Measurements from ENCODE around the gene CCR8. TPM values are rescaled to one million over a fixed set of nuclear protein-coding genes. Genes with fewer than 3 reads are reported as not detected.

CCR8 gene
- total RNA-seq, 2 experiments from 2014 or later, result 0.75 to 0.77 TPM

DNA sequence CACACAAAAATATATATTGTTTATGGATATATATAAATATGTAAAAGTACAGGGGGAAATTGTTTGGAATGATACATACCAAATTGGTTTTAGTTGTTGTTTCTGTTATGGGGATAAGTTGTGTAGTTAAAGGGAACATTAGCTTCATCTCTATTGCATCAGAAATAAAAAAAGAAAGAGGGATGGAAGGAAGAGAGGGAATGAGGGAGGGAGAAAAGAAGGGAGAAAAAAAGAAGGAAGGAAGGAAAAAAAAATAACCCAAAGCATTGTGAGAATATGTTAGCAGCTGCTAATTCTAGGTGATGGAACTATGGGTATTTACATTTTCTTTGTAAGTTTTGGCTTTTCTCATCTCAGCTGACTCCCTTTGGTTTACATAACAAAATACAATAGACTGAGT, 1.3 kb downstream of the CCR8 start:
- DNase-seq (no peak), ATAC-seq (no peak)
- CTCF ChIA-PET, result interaction anchor here (0.6 to 1.2 kb wide), 4 partner anchors 20 to 504 kb away, joined by 3 to 5 read pairs (median 4); no protein-coding TSS in a partner anchor
- H3K27me3 Mint-ChIP-seq, result peaks cover 3% of the 10 kb centered on the region
- H3K36me3 Mint-ChIP-seq (ENCODE audit: low read depth), result no peaks in the 10 kb centered on the region
- POLR2A ChIA-PET, result no interaction called here
- intact Hi-C loops (cut with DNase I, micrococcal nuclease), result no loop called here
- H3K4me1 Mint-ChIP-seq, result peaks cover 32% of the 10 kb centered on the region
- H3K9me3 Mint-ChIP-seq (ENCODE audit: low read depth), result no peaks in the 10 kb centered on the region
- no peak overlapping the region for H3K4me3 Mint-ChIP-seq
- H3K27ac Mint-ChIP-seq, result no peak overlapping the region

DNA sequence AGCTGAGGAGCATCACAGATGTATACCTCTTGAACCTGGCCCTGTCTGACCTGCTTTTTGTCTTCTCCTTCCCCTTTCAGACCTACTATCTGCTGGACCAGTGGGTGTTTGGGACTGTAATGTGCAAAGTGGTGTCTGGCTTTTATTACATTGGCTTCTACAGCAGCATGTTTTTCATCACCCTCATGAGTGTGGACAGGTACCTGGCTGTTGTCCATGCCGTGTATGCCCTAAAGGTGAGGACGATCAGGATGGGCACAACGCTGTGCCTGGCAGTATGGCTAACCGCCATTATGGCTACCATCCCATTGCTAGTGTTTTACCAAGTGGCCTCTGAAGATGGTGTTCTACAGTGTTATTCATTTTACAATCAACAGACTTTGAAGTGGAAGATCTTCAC, 3.0 kb downstream of the CCR8 start:
- no peak for DNase-seq
- no peak for ATAC-seq
- intact Hi-C loops (cut with DNase I, micrococcal nuclease), result no loop called here
- H3K9me3 Mint-ChIP-seq (ENCODE audit: low read depth), result no peaks in the 10 kb centered on the region
- peaks cover 19% of the 10 kb centered on the region for H3K4me1 Mint-ChIP-seq
- CTCF ChIA-PET, result no interaction called here
- H3K36me3 Mint-ChIP-seq (ENCODE audit: low read depth), result no peaks in the 10 kb centered on the region
- no peak overlapping the region for H3K4me3 Mint-ChIP-seq
- H3K27me3 Mint-ChIP-seq, result no peaks in the 10 kb centered on the region
- H3K27ac Mint-ChIP-seq, result no peak overlapping the region
- POLR2A ChIA-PET, result no interaction called here

DNA sequence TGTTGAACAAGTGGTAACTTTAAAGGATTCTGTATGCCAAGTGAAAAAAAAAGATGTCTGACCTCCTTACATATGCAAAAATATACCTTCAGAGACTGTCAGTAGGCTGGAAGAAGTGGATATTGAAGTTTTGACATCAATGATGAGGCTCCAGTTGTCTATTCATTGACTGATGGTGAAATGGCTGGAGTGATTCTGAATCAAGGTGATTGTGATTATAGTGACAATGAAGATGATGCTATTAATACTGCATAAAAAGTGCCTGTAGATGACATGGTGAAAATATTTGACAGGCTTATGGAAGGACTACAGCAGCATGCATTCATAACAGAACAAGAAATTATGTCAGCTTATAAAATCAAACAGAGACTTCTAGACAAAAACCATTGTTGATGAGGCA, 4.1 kb downstream of the CCR8 start:
- no peaks in the 10 kb centered on the region for H3K27me3 Mint-ChIP-seq
- no peaks in the 10 kb centered on the region for H3K36me3 Mint-ChIP-seq (ENCODE audit: low read depth)
- DNase-seq, result no peak
- H3K4me3 Mint-ChIP-seq, result no peak overlapping the region
- H3K9me3 Mint-ChIP-seq (ENCODE audit: low read depth), result no peaks in the 10 kb centered on the region
- no peak for ATAC-seq
- intact Hi-C loops (cut with DNase I, micrococcal nuclease), result no loop called here
- ChIA-PET POLR2A (no interaction called here), CTCF (no interaction called here)
- H3K27ac Mint-ChIP-seq, result no peak overlapping the region
- peaks cover 8% of the 10 kb centered on the region for H3K4me1 Mint-ChIP-seq

DNA sequence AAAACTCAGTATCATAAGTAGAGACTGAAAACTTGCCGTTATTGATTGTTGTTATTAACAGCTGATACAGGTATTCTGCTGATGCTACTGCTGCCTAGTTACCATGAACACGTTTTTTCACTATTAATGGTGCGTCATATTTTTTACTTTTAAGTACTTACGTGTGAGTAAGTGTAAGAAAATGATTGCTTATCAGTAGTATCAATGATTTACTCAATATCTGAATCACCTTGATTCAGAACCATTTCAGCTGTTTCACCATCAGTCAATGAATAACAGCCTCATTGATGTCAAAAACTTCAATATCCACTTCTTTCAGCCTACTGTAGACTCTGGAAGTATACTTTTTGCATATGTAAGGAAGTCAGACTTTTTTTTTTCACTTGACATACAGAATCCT, 4.7 kb downstream of the CCR8 start:
- ATAC-seq (no peak), DNase-seq (no peak)
- no peaks in the 10 kb centered on the region for H3K27me3 Mint-ChIP-seq
- H3K4me3 Mint-ChIP-seq, result no peak overlapping the region
- H3K27ac Mint-ChIP-seq, result no peak overlapping the region
- no peaks in the 10 kb centered on the region for H3K36me3 Mint-ChIP-seq (ENCODE audit: low read depth)
- peaks cover 7% of the 10 kb centered on the region for H3K4me1 Mint-ChIP-seq
- ChIA-PET POLR2A (no interaction called here), CTCF (no interaction called here)
- intact Hi-C loops (cut with DNase I, micrococcal nuclease), result no loop called here
- H3K9me3 Mint-ChIP-seq (ENCODE audit: low read depth), result no peaks in the 10 kb centered on the region

DNA sequence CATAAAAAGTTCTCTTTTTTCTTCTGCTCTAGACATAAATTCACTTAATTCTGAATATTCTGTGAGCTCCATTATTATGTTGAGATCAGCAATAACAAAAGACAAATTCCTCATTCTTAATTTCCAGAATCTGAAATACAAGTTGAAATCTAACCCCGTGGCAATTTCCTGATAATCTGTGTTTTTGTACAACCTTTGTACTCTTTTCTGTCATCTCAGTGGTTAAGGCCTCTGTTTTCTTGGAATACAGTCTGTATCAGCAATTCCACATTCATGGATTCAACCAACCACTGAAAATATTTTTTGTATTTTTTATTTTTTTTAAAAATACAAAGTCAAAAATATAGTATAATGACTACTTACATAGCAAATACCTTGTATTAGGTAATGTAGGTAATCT, 8.7 kb downstream of the CCR8 start:
- Mint-ChIP-seq H3K4me3 (no peak overlapping the region), H3K36me3 (ENCODE audit: low read depth) (no peaks in the 10 kb centered on the region), H3K27ac (no peak overlapping the region), H3K27me3 (no peaks in the 10 kb centered on the region), H3K4me1 (peaks cover 2% of the 10 kb centered on the region), H3K9me3 (ENCODE audit: low read depth) (no peaks in the 10 kb centered on the region)
- intact Hi-C loops (cut with DNase I, micrococcal nuclease), result no loop called here
- CTCF ChIA-PET, result interaction anchor here (0.9 to 1.7 kb wide), 2 partner anchors 9 to 23 kb away, joined by 3 to 4 read pairs; no protein-coding TSS in a partner anchor
- no peak for ATAC-seq
- POLR2A ChIA-PET, result no interaction called here
- no peak for DNase-seq

DNA sequence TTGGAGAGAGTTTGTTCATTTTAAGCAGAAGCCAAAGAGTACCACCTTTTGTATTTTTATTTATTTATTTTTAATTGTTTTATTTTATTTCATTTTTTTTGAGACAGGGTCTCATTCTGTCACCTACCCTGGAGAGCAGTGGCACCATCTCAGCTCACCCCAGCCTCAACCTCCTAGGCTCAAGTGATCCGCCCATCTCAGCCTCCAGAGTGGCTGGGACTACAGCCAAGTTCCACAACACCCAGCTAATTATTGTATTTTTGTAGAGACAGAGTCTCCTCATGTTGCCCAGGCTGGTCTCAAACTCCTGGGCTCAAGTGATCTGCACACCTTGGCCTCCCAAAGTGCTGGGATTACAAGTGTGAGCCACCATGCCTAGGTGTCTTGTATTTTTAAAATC, 9.6 kb downstream of the CCR8 start:
- ChIA-PET POLR2A (no interaction called here), CTCF (no interaction called here)
- intact Hi-C loops (cut with DNase I, micrococcal nuclease), result no loop called here

DNA sequence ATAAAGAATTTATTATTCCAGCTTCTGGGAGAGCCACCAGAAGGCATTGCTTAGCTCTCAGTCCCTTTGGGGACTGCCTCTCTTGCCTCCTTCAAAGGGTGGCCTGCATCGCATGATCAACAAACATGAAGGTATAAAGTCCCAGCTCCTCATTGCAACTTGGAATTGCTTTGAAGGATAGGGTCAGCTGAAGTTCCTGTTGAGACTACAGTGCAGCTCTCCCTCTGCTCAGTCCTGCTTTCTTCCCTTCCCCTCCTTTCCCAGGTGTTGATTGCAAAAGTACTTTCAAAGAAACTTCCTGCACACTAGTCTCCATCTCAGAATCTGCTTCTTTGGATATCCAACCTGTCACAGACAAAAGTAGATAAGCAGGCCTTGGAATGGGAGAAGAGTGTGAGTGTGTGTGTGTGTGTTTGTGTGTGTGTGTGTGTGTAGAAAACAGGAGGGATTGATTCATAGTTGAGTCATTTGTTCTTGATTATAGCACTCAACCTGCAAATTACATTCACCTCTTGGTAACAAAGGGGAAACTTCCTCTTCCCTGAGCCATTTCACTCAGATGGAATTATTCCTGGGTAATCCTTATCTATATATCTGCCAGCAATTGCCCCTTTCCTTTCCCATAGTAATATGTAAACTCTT, 13.7 kb downstream of the CCR8 start:
- CTCF ChIA-PET, result no interaction called here
- ATAC-seq (peak; percentile 33), DNase-seq (no peak)
- H3K27ac Mint-ChIP-seq, result no peak overlapping the region
- no peaks in the 10 kb centered on the region for H3K9me3 Mint-ChIP-seq (ENCODE audit: low read depth)
- H3K36me3 Mint-ChIP-seq (ENCODE audit: low read depth), result no peaks in the 10 kb centered on the region
- H3K4me1 Mint-ChIP-seq, result peaks cover 33% of the 10 kb centered on the region
- no peak overlapping the region for H3K4me3 Mint-ChIP-seq
- H3K27me3 Mint-ChIP-seq, result no peaks in the 10 kb centered on the region
- intact Hi-C loops (cut with DNase I, micrococcal nuclease), result no loop called here
- POLR2A ChIA-PET, result no interaction called here

More for the DNA sequence above, 9.6 kb downstream of the CCR8 start:
- H3K36me3 Mint-ChIP-seq (ENCODE audit: low read depth), result no peaks in the 10 kb centered on the region
- H3K27ac Mint-ChIP-seq, result no peak overlapping the region
- H3K4me1 Mint-ChIP-seq, result peaks cover 10% of the 10 kb centered on the region
- H3K27me3 Mint-ChIP-seq, result no peaks in the 10 kb centered on the region
- H3K9me3 Mint-ChIP-seq (ENCODE audit: low read depth), result no peaks in the 10 kb centered on the region
- no peak for DNase-seq
- no peak for ATAC-seq
- H3K4me3 Mint-ChIP-seq, result no peak overlapping the region

DNA sequence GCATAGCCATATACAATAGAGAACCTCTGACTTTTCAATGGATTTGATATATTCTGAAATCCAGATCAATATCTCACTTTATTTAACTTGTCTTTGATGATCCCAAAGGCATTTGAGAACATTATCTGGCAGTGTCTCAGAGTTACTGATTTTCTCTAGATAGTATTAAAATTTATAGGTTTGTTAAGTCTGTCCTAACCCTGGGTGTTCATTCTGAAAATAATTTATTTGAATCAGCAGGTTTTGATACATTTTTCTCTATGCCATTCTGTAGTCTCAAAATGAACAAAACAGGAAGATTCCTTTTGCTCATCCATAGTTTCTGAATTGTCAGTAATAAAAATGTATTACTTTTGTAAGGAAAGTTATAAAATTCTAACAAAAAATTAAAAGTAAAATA, 14.3 kb downstream of the CCR8 start:
- H3K27me3 Mint-ChIP-seq, result no peaks in the 10 kb centered on the region
- H3K4me1 Mint-ChIP-seq, result peaks cover 33% of the 10 kb centered on the region
- ATAC-seq (peak; percentile 43), DNase-seq (no peak)
- no peaks in the 10 kb centered on the region for H3K36me3 Mint-ChIP-seq (ENCODE audit: low read depth)
- intact Hi-C loops (cut with DNase I, micrococcal nuclease), result loop anchor here in 1 of 2 experiments (2.0 kb wide), 1 partner anchor 19 kb away; no protein-coding TSS in a partner anchor
- H3K9me3 Mint-ChIP-seq (ENCODE audit: low read depth), result no peaks in the 10 kb centered on the region
- CTCF ChIA-PET, result interaction anchor here (1.0 kb wide), 1 partner anchor 48 kb away, joined by 3 read pairs; no protein-coding TSS in a partner anchor
- POLR2A ChIA-PET, result no interaction called here
- no peak overlapping the region for H3K27ac Mint-ChIP-seq
- no peak overlapping the region for H3K4me3 Mint-ChIP-seq

DNA sequence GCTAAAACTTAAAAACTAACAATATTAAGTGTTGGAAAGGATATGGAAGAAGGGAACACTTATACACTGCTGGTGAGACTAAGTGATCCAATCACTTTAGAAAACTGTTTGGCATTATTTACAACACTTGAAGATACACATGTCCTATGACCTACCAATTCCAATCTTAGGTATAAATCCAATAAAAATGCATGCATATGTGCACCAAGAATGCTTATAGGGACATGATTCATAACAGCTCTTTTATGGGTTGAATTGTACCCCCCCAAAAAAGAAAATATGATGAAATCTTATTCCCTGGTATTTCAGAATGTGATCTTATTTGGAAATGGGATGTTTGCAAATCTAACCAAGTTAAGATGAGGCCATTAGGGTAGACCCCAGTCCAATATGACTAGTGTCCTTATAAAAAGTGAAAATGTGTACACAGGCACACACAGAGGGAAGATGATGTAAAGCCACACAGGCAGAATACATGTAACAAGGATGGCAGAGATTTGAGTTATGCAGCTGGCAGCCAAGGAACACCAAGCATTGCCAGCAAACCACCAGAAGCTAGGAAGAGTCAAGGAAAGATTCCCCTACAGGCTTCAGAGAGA, 15.3 kb downstream of the CCR8 start:
- intact Hi-C loops (cut with DNase I, micrococcal nuclease), result loop anchor here in 1 of 2 experiments (2.0 kb wide), 1 partner anchor 20 kb away; no protein-coding TSS in a partner anchor
- ChIA-PET CTCF (interaction anchor here (0.9 to 1.0 kb wide), 3 partner anchors 29 to 56 kb away, joined by 3 read pairs; no protein-coding TSS in a partner anchor), POLR2A (no interaction called here)
- Mint-ChIP-seq H3K36me3 (ENCODE audit: low read depth) (no peaks in the 10 kb centered on the region), H3K27me3 (no peaks in the 10 kb centered on the region), H3K4me3 (no peak overlapping the region), H3K9me3 (ENCODE audit: low read depth) (no peaks in the 10 kb centered on the region), H3K4me1 (peaks cover 33% of the 10 kb centered on the region), H3K27ac (no peak overlapping the region)
- DNase-seq (no peak), ATAC-seq (no peak)

DNA sequence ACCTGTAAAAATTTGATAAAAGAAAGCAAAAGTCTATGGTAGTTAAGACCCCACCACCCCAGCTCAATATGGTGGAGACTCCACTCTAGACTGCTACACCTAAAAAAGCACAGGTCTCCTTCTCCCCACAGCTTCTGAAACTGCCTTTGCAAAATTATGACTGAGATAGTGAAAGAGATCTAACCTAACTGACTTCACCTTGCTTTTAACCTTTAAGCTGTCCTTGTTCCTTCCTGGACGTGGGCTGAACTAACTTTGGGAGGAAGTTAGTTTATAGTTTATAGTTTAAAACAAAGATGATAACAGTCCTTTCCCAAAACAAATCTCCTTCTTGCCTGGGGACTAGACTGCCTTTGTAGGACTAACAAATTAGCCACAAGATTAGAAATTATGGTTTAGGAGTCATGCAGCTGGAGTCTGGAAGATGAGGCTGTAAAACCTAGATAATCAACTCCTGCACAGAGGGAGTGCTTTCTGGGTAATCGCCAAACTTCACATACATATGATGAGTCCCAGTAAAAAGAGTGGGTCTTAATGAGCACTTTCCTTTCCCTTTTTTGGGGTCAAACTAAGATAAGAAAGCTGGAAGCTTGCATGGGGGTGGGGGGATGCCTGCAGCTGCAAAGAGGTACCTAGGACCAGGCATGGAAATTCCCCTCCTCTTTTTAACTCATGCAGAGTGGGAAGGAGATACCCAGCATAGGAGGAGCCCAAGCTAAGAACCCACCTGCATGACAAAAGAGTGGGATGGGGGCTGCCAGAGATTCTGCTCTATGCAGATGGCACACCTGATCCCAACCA, 17.5 kb downstream of the CCR8 start:
- Mint-ChIP-seq H3K4me3 (no peak overlapping the region), H3K36me3 (ENCODE audit: low read depth) (no peaks in the 10 kb centered on the region), H3K4me1 (peaks cover 33% of the 10 kb centered on the region), H3K27me3 (no peaks in the 10 kb centered on the region), H3K9me3 (ENCODE audit: low read depth) (no peaks in the 10 kb centered on the region), H3K27ac (peak overlapping the region; percentile 32)
- CTCF ChIA-PET, result interaction anchor here (0.9 to 3.1 kb wide), 7 partner anchors 9 to 59 kb away, joined by 3 to 15 read pairs (median 4); no protein-coding TSS in a partner anchor
- DNase-seq (no peak), ATAC-seq (peak; percentile 91)
- intact Hi-C loops (cut with DNase I, micrococcal nuclease), result no loop called here
- POLR2A ChIA-PET, result interaction anchor here (0.7 kb wide), 1 partner anchor 31 kb away, joined by 3 read pairs; no protein-coding TSS in a partner anchor

DNA sequence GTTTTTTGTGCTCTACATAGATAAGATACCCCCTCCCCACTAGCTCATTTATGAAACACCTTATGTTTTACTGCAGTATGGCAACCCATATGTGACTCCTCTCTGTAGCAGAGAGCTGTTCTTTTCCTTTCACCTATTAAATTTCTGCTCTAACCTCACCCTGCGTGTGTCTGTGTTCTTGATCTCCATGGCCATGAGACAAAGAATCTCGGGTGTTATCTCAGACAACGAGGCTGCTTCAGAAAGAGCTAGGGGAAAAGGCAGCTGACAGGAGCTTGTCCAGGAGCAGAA, 18.0 kb downstream of the CCR8 start:
- intact Hi-C loops (cut with DNase I, micrococcal nuclease), result no loop called here
- H3K27ac Mint-ChIP-seq, result no peak overlapping the region
- no peaks in the 10 kb centered on the region for H3K9me3 Mint-ChIP-seq (ENCODE audit: low read depth)
- ChIA-PET CTCF (interaction anchor here (0.8 to 3.1 kb wide), 8 partner anchors 10 to 59 kb away, joined by 3 to 15 read pairs (median 4); no protein-coding TSS in a partner anchor), POLR2A (no interaction called here)
- H3K36me3 Mint-ChIP-seq (ENCODE audit: low read depth), result no peaks in the 10 kb centered on the region
- H3K27me3 Mint-ChIP-seq, result no peaks in the 10 kb centered on the region
- no peak for ATAC-seq
- H3K4me3 Mint-ChIP-seq, result no peak overlapping the region
- no peak for DNase-seq
- peaks cover 33% of the 10 kb centered on the region for H3K4me1 Mint-ChIP-seq
